NCI-H345 treated with DMSO at 0.1 percent for 48 hours (cell line): ENCODE data around the gene MAP4K2.

Source experiments
- DNase-seq: peaks from one replicate; lab custom pipeline; 2025; ENCODE audit not compliant: unreplicated experiment; lab: John Stamatoyannopoulos, UW

The MAP4K2 gene

DNA sequence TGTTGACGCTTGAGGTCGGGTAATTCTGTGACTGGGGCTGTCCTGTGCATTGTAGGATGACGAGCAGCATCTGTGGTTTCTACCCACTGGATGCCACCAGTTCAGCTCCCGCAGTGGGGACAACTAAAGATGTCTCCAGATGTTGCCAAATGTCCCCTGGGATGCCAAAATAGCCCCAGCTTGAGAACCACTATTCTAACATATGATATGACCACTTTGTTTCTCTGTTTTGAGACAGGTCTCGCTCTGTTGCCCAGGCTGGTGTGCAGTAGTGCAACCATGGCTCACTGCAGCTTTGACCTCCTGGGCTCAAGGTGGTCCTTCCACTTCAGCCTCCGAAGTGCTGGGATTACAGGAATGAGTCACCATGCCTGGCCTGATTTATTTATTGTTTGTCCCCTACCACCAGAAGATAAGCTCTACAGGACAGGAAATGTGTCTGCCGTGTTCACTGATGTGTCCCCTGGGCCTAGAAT, 11.7 kb upstream of the MAP4K2 start:
- DNase-seq, result no peak

DNA sequence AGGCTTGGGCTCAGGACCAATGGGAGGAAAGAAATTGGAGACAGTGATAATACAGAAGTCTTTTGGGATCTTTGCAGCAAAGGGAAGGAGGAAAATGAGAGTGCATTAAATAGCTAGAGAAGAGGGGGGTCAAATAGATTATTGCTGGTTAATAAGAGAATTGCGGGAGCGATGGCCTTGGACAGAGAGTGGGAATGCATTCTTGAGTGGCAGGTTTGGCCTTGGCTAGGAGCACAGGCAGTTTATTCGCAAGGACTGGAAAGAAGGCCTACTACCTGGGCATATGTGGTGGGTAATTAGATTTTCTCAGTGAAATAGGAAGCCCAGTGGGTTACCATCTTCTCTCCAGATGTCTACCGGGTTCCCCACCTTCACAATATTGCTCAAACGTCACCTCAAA, 10.8 kb upstream of the MAP4K2 start:
- no peak for DNase-seq

- no peak for DNase-seq
Measured at GRCh38 chr11:64810891-64811272, 7.9 kb upstream of the MAP4K2 start.

- peak; percentile 95 for DNase-seq
Measured at GRCh38 chr11:64810271-64810890, 7.4 kb upstream of the MAP4K2 start, which contains the start of gene MEN1. Gene MEN1 (minus strand): TSS chr11:64810551. CDS start chr11:64810109, 442 bp downstream.

DNA sequence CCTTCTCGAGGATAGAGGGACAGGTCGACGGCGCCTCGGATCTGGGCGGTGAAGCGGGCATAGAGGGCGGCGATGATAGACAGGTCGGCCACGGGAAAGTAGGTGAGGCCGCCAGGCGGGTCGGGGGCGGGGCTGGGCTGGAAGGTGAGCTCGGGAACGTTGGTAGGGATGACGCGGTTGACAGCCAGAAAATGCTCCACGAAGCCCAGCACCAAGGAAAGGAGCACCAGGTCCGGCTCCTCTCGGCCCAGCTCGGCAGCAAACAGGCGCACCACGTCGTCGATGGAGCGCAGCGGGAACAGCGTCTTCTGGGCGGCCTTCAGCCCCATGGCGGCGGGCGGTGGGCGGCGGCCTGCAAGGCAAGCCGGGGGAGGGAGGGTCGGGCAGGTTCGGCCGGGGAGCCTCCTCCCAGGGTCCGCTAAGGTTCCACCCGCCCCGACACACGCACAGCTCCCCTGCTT, 6.8 kb upstream of the MAP4K2 start:
- no peak for DNase-seq

GRCh38 chr11:64805481-64805880, 2.5 kb upstream of the MAP4K2 start:
- DNase-seq, result no peak

DNA sequence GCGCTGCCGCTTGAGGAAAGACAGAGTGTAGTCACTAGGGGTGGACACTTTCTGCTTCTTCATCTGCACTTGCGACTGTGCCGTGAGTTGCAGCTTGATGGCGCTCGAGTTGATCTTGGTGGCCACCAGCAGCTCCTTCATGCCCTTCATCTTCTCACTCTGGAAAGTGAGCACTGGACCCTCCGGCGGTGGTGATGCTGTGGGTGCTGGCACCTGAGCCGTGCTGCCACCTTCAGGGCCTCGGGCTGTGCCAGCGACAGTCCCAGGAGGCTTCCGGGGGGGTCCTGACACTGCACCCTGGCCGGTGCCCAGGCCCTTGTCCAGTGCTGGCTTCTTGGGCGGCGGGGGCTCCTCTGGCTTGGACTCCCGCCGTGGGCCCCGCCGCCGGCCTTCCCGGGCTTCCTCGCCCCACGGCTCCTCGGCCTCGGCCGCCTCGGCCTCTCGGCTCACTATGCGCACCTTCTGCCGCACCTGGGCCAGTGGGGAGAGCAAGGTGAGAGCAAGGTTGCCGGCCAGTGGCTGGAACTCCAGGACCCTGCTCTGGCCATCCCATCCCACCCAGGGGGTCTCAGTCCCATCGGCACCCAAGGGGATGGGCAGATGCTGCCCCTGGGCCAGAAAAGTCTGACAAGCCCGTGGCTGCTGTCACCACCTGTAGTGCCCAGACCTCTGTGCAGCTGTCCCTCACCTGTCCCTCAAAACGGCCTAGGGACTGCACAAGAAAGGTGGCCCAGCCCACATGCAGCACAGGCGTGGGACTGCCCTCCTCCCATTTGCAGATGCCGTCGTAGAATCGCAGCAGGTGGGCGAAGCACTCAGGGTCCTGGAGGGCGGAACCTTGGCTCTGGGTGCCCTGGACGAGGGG, 1.6 kb upstream of the MAP4K2 start:
- DNase-seq, result no peak

DNA sequence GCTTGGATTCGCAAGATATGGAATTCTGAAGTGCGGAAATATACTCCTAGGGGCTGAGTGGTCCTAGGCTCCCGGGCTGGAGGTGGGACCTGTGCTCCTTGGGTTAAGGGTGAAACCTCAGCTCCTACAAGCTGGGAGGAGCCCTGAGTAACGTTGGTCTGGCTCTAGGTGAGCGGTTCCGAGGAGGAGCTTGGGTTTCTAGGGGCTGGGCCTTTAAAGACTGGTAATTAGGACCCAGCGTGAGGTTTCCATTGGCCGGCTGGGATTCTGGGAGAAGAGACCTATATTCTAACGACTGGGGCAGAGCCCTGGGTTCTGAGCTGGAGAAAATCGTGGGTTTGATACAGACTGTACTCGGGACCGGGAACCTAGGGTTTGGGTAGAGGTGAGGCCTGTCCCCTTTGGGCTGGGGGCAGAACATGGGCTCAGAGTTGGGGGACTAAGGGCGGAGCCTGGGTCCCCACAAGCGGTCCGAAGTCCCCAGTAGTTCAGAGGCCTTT, 882 bp upstream of the MAP4K2 start:
- no peak for DNase-seq

DNA sequence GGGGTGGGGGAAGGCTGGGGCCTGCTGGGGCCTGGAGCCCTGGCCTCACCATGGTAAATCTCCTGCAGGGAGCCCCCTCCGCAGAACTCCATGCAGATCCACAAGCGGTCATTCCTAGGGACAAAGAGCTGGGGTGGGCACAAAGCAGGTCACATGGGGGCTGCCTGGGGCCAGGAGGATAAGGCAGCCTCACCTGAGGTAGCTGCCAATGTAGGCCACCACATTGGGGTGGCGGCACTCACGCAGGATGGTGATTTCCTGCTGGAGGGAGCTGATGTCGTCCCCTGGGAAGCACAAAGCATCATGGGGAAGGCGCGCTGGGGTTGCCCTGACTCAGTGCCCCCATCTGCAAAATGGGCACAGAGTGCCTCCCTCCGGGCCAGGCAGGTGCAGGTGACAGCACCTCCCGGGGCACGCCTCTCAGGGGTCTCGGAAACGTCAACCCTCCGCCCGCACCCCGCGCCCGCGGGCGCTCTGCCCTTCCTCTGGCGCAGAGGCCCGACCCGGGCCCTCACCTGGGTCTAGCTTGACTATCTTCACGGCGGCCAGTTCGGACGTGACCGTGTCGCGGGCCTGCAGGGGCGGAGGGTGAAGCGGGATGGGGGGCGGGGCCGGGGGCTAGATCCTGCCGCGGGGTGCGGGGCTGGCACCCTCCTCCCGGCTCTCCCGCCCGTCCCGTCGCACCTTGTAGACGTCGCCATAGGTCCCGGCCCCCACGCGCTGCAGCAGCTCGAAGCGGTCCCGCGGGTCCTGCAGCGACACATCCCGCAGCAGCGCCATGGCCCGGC, 450 bp downstream of the MAP4K2 start:
- no peak for DNase-seq

GRCh38 chr11:64801561-64802369, 1.2 kb downstream of the MAP4K2 start:
- DNase-seq, result no peak

GRCh38 chr11:64801158-64801464, 1.9 kb downstream of the MAP4K2 start:
- DNase-seq, result no peak

- no peak for DNase-seq
Measured at GRCh38 chr11:64800303-64801157, 2.5 kb downstream of the MAP4K2 start.

- peak; percentile 4 for DNase-seq
Measured at GRCh38 chr11:64799623-64800302, 3.3 kb downstream of the MAP4K2 start.

DNA sequence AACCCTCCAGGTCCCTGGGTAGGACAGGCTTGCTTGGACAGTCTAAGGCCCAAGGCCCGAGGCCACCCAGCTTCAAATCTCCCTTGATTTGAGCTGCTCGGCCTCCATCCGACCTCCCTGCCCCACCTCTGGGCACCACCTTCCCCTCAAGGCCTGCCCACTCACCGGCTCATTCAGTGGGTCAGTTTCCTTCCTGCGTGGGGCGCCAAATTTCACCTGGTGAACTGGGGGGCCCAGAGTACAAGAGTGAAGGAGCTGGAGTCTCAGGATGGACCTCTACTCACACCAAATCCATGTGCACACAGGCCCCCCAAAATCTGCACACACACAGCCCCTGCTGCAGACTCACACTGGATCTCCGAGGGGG, 3.8 kb downstream of the MAP4K2 start:
- DNase-seq, result no peak

GRCh38 chr11:64796757-64797541, 6.1 kb downstream of the MAP4K2 start:
- no peak for DNase-seq

- DNase-seq, result no peak
Measured at GRCh38 chr11:64796047-64796756, 6.8 kb downstream of the MAP4K2 start.

DNA sequence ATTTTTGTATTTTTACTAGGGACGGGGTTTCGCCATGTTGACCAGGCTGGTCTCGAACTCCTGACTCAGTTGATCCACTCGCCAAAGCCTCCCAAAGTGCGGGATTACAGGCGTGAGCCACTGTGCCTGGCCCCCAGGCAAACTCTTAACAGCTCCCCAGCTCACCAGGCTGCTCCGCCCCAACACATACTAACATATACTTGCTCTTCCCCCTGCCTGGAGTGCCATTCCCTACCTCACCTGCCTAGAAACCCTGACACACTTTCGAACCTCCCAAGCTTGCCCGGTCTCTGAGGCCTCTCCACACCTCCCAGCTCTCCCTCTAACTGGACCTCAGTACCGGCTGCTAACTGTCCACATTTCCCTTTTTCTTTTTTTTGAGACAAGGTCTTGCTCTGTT, 8.5 kb downstream of the MAP4K2 start:
- no peak for DNase-seq
